Neutrophil (primary cell): ENCODE measurements around the gene MCC.

Experiments used
- H3K27ac ChIP-seq: fragments of 200-600 bp; sonication (generic); 2 replicates; pipeline ENCODE4 v1.5.1; 2016; ENCODE audit warnings: mild to moderate bottlenecking, moderate library complexity
- H3K27me3 ChIP-seq: fragments of 200-600 bp; sonication (generic); 2 replicates; pipeline ENCODE4 v1.6.0; 2016; ENCODE audit warnings: mild to moderate bottlenecking
- H3K36me3 ChIP-seq: fragments of 200-600 bp; sonication (generic); 2 replicates; pipeline ENCODE4 v1.5.1; 2017
- H3K4me1 ChIP-seq, 2 experiments: fragments of 200-600 bp in 1 of 2; sonication (generic) in 1 of 2; 1 replicate in 1 of 2; 2 replicates in 1 of 2; pipeline versions ENCODE4 v1.5.1 to v1.6.1; 2013 to 2016; ENCODE audit warnings: low read depth in 1 of 2, low read length in 1 of 2, mild to moderate bottlenecking in 1 of 2, moderate library complexity in 1 of 2; ENCODE audit not compliant: control insufficient read depth in 1 of 2, insufficient read depth in 1 of 2
- H3K4me3 ChIP-seq, 2 experiments: fragments of 200-600 bp in 1 of 2; sonication (generic) in 1 of 2; 1 replicate in 1 of 2; 2 replicates in 1 of 2; pipeline ENCODE4 v1.5.1; 2013 to 2016; ENCODE audit warnings: low read depth in 1 of 2, low read length in 1 of 2, mild to moderate bottlenecking in 1 of 2, moderate library complexity in 1 of 2
- H3K9me3 ChIP-seq: fragments of 200-600 bp; sonication (generic); 2 replicates; pipeline ENCODE4 v1.5.1; 2016
- TF ChIP-seq, protein P1 (sequence below): fragments of 200-600 bp; sonication (generic); IDR thresholded peaks from 2 replicates; pipeline ENCODE4 v1.5.1; 2016; ENCODE audit warnings: antibody characterized with exemption

MCC gene

DNA sequence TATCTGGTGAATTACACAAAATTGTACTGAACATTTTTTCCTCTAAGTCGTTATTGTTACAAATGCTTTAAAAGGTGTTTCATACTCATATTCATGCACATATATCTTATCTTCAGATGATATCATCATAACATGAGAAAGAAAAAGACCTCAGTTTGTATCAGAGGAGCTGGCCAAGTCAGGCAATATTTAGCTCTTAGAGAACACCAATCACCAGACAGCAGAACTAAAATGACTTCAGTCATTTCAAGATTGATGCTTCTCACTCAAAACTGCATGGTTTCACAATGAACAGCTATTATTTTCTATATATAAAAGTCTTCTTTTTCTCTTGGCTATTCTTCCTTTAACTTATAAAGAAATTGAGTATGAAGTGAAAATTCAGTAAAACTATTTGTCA is 98.0 kb downstream of the MCC start:
- H3K4me1 ChIP-seq = no peaks in the 10 kb centered on the region
- TF ChIP-seq, protein P1, sequence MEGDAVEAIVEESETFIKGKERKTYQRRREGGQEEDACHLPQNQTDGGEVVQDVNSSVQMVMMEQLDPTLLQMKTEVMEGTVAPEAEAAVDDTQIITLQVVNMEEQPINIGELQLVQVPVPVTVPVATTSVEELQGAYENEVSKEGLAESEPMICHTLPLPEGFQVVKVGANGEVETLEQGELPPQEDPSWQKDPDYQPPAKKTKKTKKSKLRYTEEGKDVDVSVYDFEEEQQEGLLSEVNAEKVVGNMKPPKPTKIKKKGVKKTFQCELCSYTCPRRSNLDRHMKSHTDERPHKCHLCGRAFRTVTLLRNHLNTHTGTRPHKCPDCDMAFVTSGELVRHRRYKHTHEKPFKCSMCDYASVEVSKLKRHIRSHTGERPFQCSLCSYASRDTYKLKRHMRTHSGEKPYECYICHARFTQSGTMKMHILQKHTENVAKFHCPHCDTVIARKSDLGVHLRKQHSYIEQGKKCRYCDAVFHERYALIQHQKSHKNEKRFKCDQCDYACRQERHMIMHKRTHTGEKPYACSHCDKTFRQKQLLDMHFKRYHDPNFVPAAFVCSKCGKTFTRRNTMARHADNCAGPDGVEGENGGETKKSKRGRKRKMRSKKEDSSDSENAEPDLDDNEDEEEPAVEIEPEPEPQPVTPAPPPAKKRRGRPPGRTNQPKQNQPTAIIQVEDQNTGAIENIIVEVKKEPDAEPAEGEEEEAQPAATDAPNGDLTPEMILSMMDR = no peak
- H3K36me3 ChIP-seq = no peaks in the 10 kb centered on the region
- no peak overlapping the region for H3K27ac ChIP-seq
- H3K9me3 ChIP-seq = no peaks in the 10 kb centered on the region
- no peak overlapping the region for H3K4me3 ChIP-seq
- H3K27me3 ChIP-seq = peaks cover 87% of the 10 kb centered on the region

DNA sequence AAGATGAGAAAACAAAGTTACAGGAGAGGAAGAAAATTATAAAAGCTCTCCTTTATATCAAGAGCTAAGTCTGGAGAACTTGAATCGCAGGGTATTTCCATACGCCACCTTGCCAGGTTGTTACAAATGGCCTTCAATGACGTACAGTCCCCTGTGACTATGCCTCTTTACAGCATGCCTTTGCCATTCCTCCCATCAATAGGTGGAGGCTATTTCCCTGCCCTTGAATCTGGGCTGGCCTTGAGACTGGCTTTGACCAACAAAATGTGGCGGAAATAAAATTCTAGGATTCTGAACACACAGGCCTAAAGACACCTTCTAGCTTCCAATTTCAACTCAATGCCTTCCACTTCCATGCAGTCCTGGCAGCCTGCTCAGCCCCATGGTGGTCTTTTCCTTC is 99.1 kb downstream of the MCC start:
- H3K4me3 ChIP-seq = no peak overlapping the region
- H3K27me3 ChIP-seq = peaks cover 91% of the 10 kb centered on the region
- no peaks in the 10 kb centered on the region for H3K4me1 ChIP-seq
- no peaks in the 10 kb centered on the region for H3K9me3 ChIP-seq
- H3K27ac ChIP-seq = no peak overlapping the region
- TF ChIP-seq, protein P1 = no peak
- no peaks in the 10 kb centered on the region for H3K36me3 ChIP-seq

DNA sequence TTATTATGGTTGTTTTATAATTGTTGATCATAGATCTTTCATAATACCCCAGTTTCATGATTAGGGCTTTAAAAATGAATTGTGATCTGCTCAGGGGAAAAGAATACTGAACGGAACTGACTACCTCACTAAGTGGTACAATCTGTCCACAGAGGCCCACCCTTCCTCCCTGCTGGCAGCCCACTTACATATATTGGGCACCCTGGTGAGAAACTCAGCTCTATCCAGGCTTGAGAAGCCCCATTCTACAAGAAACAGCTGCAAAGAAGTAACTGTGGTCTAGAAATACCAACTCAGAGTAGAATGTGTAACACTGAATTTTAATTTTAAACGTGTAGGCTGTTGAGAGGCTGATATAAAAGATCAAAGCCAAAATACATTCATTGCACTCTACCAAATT is 100.4 kb downstream of the MCC start:
- no peak overlapping the region for H3K27ac ChIP-seq
- H3K9me3 ChIP-seq = no peaks in the 10 kb centered on the region
- H3K36me3 ChIP-seq = no peaks in the 10 kb centered on the region
- H3K27me3 ChIP-seq = peaks cover 91% of the 10 kb centered on the region
- TF ChIP-seq, protein P1 = no peak
- H3K4me3 ChIP-seq = no peak overlapping the region
- no peaks in the 10 kb centered on the region for H3K4me1 ChIP-seq

DNA sequence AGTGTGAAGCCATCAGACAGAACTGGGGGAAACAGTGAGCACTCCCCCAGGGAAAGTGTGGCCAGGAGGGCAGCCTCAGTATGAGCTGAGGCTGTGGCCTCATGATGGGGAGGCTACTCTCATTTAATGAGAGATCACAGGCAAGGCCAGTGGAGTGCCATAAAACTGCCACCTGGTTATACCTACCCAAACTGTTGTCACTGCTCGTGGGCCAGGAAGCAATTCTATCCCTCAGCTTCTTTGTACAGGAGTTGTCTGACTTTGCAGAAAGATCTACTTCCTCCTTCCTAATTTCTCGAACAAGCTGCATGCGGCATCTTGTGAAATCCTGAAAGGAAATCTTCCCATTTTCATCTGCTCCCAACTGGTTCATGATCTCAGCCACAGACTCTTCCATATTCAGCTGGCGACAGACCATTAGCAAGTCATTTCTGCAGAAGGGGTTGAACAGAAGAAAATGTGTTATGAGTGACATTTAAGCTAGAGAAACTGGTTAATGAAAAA is 103.4 kb downstream of the MCC start:
- Histone ChIP-seq H3K4me3 (no peak overlapping the region), H3K4me1 (no peaks in the 10 kb centered on the region), H3K9me3 (no peaks in the 10 kb centered on the region), H3K27ac (no peak overlapping the region), H3K36me3 (no peaks in the 10 kb centered on the region), H3K27me3 (peaks cover 95% of the 10 kb centered on the region)
- TF ChIP-seq, protein P1 = no peak

DNA sequence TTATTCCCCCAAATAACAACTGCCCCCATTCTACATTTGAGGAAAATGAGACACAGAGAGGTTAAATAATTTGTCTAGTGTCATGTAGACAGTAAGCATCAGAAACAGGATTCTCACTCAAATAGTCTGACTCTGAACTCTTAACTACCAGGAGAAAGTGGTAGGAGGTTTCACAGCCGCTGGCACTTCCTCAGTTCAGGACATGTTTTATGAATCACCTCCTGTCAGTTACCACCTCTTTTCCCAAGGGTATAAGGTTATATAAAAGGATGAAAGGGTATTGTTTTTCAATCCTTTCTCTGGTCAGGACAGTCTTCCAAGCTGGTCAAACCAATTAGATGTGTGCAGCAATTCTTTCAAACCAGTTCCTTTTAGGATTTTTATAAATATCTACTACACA is 105.5 kb downstream of the MCC start:
- Histone ChIP-seq H3K27ac (no peak overlapping the region), H3K4me1 (peaks cover 8 to 15% of the 10 kb centered on the region in 2 experiments), H3K36me3 (no peaks in the 10 kb centered on the region), H3K9me3 (no peaks in the 10 kb centered on the region), H3K27me3 (peaks cover 90% of the 10 kb centered on the region), H3K4me3 (no peak overlapping the region)
- TF ChIP-seq, protein P1 = no peak

DNA sequence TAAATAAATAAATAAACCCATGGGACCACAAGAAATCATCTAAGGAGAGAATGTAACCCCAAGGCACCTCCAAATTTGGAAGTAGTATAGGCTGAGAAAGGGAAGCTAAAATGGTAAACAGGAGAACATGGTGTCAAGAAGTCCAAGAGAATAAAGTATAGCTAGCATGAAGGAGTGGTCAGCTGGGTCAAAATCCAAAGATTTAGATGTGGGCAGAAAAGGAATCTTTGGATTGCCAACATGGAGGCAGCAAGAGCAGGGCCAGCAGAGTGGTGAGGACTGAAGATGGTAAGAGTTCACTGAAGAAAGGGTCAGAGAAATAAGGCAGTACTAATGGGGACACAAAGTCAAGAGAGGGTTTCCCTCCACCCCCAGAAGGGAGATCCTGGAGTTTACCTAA is 106.5 kb downstream of the MCC start:
- TF ChIP-seq, protein P1 = no peak
- H3K27ac ChIP-seq = no peak overlapping the region
- peaks cover 8 to 16% of the 10 kb centered on the region in 2 experiments for H3K4me1 ChIP-seq
- no peak overlapping the region for H3K4me3 ChIP-seq
- peaks cover 91% of the 10 kb centered on the region for H3K27me3 ChIP-seq
- H3K9me3 ChIP-seq = no peaks in the 10 kb centered on the region
- H3K36me3 ChIP-seq = no peaks in the 10 kb centered on the region
